DMS114 treated with DMSO at 0.1 percent for 48 hours (cell line): ENCODE results near the gene USP47.

Experiments used
- DNase-seq: peaks from one replicate; lab custom pipeline; 2025; ENCODE audit not compliant: unreplicated experiment; lab: John Stamatoyannopoulos, UW

USP47 gene

DNA sequence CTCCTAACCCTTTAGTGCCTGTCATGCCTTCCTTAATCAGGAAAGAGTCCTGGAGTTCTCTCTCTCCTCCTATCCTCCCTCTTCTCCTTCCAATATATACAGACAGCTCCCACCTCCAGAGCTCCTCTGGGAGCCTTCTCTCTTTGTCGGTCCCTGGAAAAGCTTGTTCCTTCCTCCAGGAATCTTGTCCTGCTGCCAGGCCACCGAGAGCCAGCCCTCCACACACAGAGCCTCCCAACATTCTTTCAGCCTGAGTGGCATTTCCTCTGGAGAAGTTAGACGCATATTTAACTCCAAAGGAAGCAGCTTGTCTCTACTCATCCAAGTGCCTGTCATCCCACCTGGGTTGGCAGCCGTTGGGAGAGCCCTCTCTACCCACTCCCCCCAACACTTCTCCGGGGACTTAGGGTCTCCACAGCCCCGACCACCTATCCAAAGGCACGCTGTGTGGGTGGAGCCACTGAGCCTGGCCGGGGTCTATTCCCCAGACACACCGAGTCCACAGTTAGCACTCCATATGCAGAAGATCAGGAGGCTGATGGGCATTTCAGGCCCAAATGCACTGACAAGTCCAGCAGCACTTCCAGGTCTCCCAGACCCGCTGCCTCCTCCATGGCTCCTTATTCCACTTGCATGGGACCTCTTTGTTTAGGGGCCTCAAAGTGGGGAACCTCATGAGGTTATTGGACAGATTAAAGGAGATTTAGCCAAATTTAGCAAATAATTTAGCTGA, 135.6 kb downstream of the USP47 start:
- no peak for DNase-seq

DNA sequence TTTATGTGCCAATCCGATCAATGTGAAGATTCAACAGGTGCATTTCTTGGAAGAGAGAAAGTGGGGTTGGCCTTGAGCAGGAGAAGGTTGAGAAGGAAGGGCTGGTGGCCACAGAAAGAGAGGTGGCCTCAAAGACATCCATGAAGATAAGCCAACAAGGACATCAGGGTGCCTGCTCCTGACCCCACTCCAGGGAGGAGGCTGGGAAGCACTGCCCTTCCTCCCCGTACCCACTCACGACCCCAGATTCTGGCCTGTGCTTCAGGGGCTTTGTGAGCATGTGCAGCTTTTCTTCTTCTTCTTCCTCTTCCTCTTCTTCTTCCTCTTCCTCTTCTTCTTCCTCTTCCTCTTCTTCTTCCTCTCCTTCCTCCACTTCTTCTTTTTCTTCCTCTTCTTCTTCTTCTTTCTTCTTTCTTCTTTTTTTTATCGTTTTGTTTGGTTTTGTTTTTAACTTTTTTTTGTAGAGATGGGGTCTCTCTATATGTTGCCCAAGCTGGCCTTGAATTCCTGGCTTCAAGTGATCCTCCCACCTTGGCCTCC, 136.4 kb downstream of the USP47 start:
- no peak for DNase-seq

DNA sequence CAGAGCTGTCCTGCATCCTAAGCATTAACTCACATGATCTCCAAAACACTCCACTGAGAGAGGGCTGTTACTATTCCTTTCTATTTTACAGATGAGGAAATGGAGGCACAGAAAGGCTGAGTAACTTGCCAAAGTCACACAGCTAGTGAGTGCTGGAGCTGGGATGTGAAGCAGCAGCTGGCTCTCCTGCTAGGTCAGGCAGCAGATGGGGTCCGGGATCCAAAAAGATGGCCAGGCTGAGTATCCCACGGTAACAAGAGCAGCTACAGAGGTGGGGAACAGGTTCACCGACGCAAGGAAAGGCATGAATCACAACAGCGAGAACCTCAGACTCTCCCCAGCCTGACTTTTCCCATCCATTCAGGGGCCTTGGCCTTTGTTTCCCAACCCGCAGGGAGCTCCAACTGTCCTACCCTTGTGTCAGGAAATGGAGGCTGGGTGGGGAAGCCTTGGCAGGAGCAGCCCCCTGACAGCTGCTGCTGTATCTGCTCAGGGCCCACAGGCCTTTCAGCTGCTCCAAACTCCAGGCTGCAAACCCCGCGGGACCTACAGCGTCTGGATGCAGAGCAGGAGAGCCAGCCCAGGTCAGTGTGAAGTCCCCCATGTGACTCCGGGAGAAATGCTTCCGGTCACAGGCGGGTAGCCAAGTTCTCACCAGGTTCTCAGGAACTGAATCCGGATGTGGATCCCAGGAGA, 137.2 kb downstream of the USP47 start:
- no peak for DNase-seq

DNA sequence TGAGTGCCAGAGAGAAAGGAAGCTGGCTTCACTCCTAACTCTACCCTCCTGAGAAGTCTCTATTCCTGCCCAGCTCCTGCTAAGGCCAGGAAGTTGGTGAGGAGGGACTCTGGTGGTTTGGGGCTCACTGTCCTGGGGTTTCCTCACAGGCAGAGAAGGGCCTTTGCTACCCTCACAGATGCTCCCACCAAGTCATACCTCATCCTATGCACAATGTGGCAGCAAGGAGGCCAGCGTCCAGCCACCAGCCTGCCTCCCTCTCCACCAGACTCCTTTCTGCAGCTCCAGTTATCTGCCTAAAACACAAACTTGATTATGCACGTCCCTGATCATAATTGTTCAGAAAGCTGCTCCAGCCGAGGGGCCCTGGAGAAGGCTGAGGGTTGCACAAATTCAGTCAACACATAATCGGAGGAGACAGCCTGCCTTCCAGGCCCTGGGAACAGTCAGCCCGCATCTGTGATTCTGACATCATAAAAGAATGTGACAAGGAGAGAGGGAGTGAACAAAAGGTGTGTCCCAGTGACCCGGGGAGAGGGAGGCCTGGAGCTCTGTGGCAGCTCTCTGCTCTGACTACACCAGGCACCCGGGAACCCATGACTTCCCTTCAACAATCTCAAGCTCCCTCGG, 137.8 kb downstream of the USP47 start:
- DNase-seq: no peak

DNA sequence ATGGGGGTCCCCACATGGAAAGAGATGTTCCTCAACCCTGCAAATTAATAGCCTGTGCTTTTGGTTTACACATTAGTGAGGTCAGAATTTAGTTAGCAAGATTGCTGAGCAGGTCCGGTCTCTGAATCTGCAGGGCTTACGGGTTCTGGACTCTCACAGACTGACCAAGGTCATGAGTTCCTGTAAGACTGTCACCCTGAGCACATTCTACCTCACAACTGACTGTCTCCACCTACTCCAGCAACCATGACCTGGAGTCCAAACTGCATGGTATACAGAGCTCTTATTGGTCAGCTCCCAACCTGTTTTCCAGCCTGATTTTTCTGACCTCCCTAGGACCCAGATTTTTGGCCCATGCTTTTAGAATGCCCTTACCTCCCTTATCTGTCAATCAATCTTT, 138.4 kb downstream of the USP47 start:
- no peak for DNase-seq

DNA sequence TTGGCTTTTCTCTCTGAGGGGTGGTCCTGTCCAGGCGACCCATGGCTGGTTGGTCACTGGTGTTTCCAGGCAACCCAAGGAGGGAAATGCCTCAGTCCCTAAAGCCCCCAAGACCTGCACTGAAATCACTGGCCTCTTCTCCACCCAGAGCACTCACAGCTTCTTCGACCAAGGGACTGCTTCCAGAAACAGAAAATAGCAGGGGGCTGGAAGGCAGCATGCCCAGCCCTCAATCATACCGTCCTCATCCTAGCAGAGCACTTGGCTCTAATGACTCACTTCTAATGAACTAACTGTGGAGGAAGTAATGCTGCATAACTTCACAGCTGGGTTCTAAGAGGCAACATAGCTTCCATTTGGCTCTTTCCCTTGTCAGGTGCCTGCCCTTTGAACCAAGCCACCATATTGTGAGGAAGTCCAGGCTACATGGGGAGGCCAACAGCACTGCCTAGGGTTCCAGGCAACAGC, 139.1 kb downstream of the USP47 start:
- DNase-seq: no peak

DNA sequence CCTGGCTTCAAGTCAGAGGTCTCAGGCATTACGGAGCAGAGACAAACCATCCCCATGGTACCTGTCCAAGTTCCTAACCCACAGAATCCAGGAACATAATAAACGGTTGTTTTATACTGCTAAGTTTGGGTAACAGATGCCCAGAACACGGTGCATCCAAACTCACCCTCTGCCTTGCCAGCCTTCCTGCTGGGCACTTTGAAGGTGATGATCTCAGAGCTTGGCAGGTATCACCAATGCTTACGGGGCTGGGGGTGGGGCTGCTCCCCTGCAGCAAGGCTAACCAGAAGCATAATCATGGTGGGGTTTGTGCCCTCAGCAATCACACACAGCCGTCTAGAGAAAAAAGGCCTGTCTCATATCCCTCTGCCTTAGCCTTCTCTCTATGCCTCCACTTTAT, 139.6 kb downstream of the USP47 start:
- no peak for DNase-seq

DNA sequence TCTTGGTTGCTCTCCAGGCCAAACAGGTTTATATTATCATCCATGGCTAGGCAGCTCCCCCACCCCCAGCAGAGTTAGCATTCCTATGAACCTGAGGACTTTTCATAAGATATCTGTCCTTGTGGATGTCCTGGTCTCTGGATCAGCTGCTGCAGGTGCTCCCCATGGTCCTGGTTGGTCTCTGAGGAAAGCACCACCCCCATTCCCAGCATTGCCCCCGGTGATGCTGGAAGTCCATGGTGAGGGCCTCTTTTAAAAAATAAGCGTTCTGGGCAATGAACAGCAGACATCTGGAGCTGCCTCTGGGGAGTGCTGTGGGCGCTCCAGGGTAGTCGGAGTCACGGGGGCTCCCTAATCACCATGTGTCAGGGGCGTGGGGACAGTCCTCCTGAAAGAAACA, 140.1 kb downstream of the USP47 start:
- no peak for DNase-seq

DNA sequence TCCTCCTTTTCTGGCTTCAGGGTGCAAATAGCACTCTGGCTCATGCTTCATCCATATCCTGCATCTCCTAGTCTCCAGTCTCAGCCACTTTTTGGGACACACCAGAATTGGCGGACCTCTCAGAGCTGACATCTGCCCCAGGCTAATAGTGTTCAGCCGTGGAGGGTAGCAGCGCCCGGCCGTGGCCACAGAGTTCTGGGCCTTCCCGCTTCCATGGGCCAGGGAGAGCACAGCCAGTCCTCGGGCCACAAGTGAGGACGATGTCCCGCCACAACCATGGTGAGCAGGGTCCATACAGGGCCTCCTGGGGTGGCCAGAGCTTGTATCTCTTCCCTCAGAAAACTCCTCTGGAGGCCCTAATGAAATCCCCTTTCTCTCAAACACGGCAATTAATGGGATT, 140.7 kb downstream of the USP47 start:
- DNase-seq: no peak

DNA sequence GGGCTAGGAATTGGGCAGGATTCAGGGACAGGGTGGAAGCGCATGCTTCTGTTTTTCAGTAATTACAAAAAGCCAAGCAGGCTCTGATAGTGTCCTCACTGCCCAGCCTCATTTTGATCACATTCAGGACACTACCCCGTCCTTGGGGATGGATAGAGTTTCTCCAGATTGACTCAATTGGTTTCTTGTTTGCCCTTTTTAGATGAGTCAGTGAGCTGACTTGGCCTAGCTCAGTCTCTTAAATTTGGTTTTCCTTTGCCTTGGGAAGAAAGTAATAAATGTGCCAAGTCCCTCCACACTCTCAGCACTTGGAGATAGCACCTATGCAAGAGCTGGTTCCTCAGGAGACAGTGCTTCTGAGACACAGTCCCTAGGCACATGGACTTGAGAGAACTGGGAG, 141.2 kb downstream of the USP47 start:
- DNase-seq: no peak

DNA sequence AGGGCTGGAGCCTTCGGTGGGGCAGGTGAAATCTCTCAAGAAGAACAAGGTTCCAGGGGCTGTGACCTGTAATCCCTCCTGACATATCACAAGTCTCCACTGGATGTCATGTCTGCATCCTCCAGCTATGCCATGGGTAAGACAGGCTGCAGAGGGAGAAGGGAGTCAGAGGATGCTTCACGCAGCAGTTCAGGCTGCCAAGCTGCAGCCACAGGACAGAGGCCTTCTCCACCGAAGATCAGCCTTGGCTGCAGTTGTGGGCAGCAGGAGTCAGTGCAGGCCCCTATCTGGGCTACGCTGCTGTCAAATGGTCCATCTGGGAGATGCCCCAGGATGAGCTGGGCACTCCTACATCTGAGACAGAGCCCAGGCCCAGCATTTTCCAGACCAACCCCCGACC, 141.7 kb downstream of the USP47 start:
- DNase-seq: no peak

DNA sequence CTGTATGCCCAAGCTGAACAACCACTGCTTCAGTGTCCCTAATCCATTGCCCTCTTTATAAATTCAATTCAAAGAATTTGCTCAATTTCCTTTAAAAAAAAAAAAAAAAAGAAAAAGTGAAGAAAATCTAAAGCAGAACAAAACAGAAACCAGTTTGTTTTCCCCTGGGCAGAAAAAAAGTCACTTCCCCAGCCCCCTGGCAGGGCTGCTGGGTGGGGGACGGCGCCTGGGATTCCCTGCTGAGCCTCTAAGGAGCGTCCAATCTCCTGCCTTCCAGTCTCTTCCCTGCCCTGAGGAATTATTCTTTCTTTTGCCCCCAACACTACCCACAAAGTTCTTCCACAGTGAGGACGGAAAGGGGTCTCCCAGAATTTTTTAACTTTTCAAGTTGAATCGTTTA, 142.8 kb downstream of the USP47 start:
- no peak for DNase-seq

DNA sequence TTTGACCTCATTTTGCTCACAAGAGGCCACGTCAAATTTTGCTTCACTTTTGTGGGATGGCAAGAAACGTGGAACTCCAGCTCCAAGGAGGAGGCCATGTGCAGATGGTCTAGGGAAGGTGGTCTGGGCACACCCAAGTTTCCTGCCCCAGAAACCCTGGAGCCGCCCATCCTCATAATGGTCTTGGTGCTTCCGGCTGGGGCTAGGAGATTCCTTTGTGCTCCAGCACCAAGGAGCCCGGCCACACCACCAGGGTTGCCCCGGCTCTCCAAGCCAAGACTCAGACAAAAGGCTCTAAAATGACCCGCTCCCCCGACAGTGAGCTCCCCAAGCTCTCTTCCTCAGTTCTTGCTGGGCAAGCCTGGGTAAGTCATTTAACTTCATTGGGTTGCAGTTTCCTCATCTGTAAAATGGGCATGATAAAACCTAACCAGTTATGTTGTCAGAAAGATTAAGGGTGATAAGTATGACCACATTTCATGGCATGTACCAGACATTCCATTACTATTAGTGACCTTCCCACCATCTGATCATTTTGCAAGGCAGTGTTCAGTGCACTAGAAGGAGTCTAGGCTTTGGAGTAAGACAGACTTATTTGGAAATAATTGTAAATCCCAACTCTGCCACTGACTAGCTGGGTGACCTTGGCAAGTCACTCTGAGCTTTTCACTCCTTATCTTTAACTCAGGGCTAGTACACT, 143.4 kb downstream of the USP47 start:
- no peak for DNase-seq

DNA sequence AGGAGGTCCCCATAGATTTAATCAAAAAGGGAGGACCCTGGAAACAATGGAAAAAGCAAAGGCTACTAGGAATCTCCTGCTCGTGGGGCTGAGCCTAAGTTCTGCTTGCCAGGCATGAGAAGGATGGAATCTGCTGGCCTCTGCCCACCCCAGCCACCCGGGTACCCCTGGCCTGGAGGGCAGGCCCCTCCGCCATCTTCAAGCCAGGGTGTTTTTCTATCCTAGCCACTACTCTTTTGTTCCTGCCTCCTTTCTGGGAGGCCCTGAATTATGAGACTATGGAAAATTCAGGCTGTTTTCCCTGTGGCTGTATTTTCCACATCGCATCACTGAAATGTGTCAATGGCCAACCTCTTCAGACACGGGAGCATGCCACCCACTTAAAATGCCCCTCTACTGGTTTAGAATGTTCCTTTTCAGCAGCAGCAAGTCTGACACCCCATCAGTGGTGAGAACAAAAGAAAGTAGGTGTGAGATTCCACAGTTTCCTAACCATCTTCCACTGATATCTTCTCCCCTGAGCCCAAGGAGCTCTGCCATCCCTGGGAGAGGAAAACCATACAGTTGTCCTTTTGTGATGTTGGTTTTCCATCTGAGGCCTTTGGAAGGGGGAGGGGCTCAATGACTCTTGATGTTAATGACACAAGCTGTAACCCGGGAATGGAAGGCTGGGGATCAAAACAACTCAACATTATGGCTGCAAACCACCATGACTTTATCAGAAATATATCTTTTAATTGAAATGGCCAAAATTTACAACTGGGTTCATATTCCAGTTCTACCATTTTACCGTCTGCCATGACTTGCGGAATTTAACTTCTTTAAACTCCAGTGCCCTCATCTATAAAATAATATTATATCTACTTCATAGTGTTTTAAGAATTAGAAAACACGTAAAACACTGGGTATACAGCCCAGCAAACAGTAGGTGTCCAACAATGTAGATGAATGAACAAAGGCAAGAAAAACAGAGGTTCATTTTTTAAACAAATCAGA, 144.5 kb downstream of the USP47 start:
- no peak for DNase-seq

DNA sequence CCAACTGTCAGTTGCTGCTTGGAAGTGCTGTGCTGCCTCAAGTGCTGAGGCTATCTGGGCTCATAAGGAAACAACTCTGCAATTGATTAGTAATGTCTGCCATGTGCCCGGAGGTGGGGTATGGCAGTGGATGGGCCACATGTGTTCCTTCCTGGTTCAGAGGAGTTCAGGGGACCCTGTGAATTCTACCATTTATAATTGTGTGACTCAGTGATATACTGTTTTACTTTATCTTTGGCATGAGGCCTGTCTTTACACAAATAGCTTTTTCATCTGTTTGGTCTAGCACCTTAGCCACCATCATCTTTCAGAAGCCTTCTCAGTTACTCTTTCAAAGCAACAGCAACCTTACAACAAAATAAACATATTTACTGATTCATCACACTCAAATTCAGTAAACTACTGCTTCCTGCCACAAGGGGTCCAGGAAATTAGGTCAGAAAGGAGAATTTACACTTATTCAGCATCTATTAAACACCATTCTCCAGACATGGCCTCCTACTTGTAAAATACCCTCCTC, 145.8 kb downstream of the USP47 start:
- no peak for DNase-seq

DNA sequence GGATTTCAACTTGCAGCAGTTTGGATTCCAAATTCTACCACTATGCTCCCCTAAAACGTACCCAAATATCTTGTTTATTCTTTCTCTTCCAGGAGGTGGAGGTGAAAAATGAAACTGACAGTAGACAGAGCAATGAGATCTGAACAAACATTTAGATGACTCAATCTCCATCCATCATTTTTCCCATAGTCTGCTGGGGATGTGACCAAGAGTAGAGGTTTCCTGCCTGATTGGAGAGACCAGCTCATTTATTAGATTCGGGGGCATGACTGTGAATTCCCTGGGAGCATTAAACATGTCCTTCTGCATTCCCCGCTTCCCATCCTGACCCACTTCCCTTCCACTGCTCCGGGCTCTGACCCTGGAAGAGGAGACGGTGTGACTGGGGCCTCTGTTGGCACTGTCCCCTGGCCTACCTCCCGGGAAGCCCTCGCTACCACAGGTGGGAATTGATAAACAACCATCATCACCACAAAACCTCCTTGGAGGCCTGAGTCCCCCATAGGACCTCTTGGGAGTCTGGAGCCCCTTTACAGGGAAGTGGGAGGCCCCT, 146.4 kb downstream of the USP47 start:
- no peak for DNase-seq

DNA sequence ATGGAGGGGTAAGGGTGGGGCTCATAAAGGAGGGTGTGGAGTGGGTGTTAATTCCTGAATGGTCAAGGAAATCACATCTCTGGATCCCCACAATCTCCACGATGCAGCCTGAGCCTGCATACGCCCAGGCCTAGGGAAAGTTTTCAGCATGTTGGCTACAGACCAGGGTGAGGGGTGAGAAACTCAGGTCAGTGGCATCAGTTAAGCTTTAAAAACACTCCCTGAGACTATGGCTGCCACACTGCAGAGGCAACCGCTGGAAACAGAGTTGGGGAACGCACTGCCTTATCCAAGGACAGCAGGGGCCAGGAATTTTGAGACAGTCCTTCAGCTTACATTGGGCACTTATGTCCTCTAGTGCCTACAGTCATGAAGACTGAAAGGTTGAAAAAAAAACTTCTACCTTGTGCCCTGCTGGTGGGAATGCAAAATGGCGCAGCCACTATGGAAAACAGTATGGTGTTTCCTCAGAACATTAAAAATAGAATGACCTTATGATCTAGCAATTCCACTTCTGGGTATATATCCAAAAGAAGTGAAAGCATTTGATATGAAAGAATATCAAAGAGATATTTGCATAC, 147.0 kb downstream of the USP47 start:
- no peak for DNase-seq

DNA sequence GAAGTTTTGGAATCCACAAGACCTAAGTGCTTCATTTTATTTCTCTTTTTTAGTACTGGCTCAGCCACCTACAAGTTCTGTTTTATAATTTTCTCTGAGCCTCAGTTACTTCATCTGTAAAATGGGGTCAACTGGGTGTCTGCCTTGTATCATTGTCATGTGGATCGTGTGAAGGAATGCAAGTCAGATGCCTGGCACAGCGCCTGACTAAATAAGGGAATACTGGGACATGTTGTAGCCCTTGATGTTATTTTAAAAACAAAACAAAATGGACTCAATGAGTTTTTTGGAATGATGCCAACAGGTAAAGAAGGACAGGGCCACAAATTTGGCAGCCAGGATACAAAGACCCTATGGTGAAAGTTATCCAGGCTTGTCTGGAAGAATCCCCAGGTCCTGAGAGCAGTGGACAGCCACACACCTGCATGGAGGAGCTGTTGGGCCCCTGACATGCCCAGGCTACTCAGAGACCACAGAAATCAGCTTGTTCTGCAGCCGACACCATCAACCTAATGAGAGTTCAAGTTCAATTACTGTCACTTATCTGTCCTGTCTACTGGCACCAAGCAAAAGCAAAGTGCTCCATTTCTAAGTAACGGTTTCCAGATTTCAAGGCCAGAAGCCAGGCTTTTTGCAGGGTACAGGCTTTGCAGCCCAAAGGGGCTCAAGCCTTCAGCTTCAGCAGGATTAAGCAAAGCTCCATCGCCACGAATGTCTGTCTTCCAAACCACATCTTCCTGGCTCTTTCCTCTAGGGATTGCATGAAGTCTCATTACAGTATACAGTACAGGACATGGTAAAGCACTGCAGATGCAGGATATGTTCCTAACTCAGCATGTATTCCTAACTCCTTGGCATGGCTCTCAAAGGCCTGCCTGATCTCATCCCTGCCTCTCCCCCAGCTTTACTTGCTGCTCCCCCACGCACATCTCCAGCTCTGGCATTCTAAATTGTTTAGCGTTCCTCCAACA, 148.3 kb downstream of the USP47 start:
- no peak for DNase-seq
